RWPE1 (cell line): ENCODE results near the gene NKG7.
"Not testable (repeated sequence)": the region's sequence is repeated elsewhere in the genome, so short reads cannot be mapped to it uniquely, and the experiment has no call there.

Experiments
- CTCF ChIA-PET: fragments of 350-600 bp; sonication (Branson Sonifier 250); formaldehyde crosslinking; extraction: SDS; loops from one replicate; lab custom pipeline; 2021; lab: Yijun Ruan, JAX
- POLR2A ChIA-PET: fragments of 400-600 bp; formaldehyde crosslinking; extraction: SDS; loops from one replicate; lab custom pipeline; 2020; ENCODE audit warnings: antibody characterized with exemption; ENCODE audit not compliant: low non-redundant PET; lab: Yijun Ruan, JAX
- DNase-seq: peaks from one replicate; pipeline ENCODE4 v3.0.0; 2012; ENCODE audit warnings: low spot score
- H3K27ac ChIP-seq: fragments of 450-650 bp; 2 replicates; pipeline ENCODE4 v1.5.1; 2017
- CTCF ChIP-seq: fragments of 450-650 bp; conservative IDR thresholded peaks from 2 replicates; pipeline ENCODE4 v1.5.1; 2017; ENCODE audit warnings: low read depth, mild to moderate bottlenecking

Gene NKG7

DNA sequence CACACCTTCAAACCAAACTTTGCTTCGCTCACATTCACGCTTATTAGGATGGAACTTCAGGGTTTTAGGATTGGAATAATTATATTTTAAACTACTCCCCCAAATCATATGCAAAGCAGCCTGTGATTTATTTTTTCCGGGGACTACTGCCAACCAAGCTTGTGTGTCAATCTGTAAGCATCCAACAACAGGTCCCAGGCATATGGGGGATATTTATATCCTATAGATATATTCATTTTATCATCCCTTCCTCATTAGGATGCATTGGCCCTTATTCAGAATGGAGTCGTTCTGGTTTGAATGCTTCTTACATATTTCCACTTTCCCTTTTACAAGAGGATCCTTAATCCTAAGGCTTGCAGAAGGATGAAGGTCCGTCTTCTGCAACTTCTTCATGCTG is 26.8 kb upstream of the NKG7 start:
- no peak for TF ChIP-seq CTCF
- no peak for DNase-seq
- CTCF ChIA-PET, result interaction anchor here (0.5 to 0.7 kb wide), 3 partner anchors 9 to 307 kb away, joined by 3 read pairs; no protein-coding TSS in a partner anchor
- H3K27ac ChIP-seq, result no peak overlapping the region
- POLR2A ChIA-PET, result no interaction called here

GRCh38 chr19:51398096-51398704 is 25.7 kb upstream of the NKG7 start:
- CTCF ChIA-PET, result interaction anchor here (0.6 to 1.5 kb wide), 6 partner anchors 22 to 379 kb away, joined by 3 to 7 read pairs (median 4); partner anchors contain the start of gene VSIG10L
- POLR2A ChIA-PET, result no interaction called here
- H3K27ac ChIP-seq, result no peak overlapping the region
- peak; percentile 74 for TF ChIP-seq CTCF
- DNase-seq, result peak; percentile 29

GRCh38 chr19:51397453-51397852 is 25.0 kb upstream of the NKG7 start:
- DNase-seq, H3K27ac ChIP-seq: not testable (repeated sequence)
- ChIA-PET CTCF (interaction anchor here (0.6 to 1.5 kb wide), 3 partner anchors 21 to 56 kb away, joined by 4 to 7 read pairs (median 5); partner anchors contain the start of gene VSIG10L), POLR2A (interaction anchor here (0.7 kb wide), 1 partner anchor 292 kb away, joined by 6 read pairs; no protein-coding TSS in a partner anchor)

- no peak for DNase-seq
- no peak for TF ChIP-seq CTCF
- ChIA-PET CTCF (no interaction called here), POLR2A (no interaction called here)
- H3K27ac ChIP-seq, result no peak overlapping the region
Measured at GRCh38 chr19:51396175-51396574, 23.7 kb upstream of the NKG7 start.

DNA sequence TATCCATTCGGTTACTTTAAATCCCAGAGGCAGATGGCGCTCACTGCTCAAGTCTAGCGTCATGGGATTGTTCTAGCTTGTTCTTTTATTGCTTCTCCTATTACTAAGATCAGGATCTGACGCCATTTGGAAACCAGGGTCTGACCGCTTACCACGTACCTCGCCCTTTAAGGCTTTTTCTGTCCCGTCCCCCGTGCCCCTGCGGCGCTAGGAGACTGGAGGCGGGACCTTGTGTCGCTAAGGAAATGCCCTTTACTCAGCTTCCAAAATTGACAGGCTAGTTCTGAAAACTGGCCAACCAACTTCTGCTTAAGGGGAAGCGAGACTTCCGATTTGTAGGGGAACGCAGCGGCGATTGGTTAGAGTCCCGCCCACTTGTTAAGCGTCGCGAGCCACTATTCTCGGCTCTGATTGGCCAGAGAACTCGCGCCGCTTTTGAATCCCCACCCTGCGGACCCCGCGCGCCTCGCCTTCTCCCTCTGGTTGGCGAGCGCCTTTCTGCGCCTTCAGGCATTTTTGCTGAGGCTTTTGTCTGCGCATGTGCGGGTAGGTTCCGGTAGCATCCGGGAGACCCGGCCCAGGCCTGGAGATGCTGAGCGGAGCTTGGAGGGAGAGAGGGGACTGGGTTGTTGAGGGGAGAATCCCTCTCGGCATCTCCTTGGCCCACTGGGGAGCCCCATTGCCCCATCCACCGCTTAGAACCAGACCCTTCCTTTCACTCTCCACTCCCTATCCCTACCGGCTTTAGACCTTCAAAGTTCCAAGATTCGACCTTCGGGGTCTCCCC is 21.8 kb upstream of the NKG7 start:
- peak overlapping the region; percentile 83 for H3K27ac ChIP-seq
- CTCF ChIA-PET, result interaction anchor here (0.6 kb wide), 1 partner anchor 24 kb away, joined by 3 read pairs; no protein-coding TSS in a partner anchor
- POLR2A ChIA-PET, result no interaction called here
- DNase-seq, result peak; percentile 95
- TF ChIP-seq CTCF, result no peak

DNA sequence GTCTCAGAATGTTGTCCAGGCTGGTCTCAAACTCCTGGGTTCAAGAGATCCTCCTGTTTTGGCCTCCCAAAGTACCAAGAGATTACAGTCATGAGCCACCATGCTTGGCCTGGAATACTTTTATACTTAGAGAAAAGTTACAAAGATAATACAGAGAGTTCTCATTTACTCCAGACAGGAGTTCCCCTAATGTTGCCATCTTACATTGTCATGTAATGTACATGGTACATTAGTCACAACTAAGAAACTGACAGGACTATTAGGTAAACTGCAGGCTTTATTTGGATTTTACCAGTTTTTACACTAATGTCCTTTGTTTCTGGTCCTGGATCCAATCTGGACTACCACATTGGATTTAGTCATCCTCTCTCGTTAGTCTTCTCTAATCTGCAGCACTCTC is 20.2 kb upstream of the NKG7 start:
- ChIA-PET POLR2A (no interaction called here), CTCF (no interaction called here)
- no peak for DNase-seq
- no peak overlapping the region for H3K27ac ChIP-seq
- no peak for TF ChIP-seq CTCF
